GM18502 (cell line): ENCODE results near the gene ARHGAP20.

Experiments used
- ATAC-seq: cut with Tn5 transposase; IDR thresholded peaks from one replicate; pipeline ENCODE4 v1.9.1; 2021; ENCODE audit warnings: mild to moderate bottlenecking; ENCODE audit not compliant: unreplicated experiment, poor library complexity

ARHGAP20 gene

GRCh38 chr11:110530900-110531741, 181.1 kb downstream of the ARHGAP20 start:
- no peak for ATAC-seq

GRCh38 chr11:110529043-110529442, 183.2 kb downstream of the ARHGAP20 start:
- no peak for ATAC-seq

GRCh38 chr11:110527146-110527545, 185.1 kb downstream of the ARHGAP20 start:
- ATAC-seq: no peak
